PC-9 (cell line): ENCODE data around the gene SAP130. TPM values are rescaled to one million over a fixed set of nuclear protein-coding genes. Genes with fewer than 3 reads are reported as not detected.

ENCODE experiments used
- BruUV-seq: library from RNA; stranded (reverse); fragments of 400-500 nt; replicated peaks from 2 replicates; lab custom pipeline; 2021; lab: Mats Ljungman, UMichigan
- CTCF ChIA-PET: fragments of 300-600 bp; sonication (Branson Sonifier 250); formaldehyde crosslinking; loops from one replicate; lab custom pipeline; 2022; ENCODE audit warnings: antibody characterized with exemption; lab: Charles Lee
- POLR2A ChIA-PET: fragments of 300-600 bp; sonication (Branson Sonifier 250); formaldehyde crosslinking; loops from one replicate; lab custom pipeline; 2022; ENCODE audit warnings: antibody characterized with exemption; ENCODE audit not compliant: unreplicated experiment; lab: Charles Lee
- DNase-seq, 2 experiments: peaks; one replicate each; pipeline versions ENCODE4 v3.0.0 to v3.0.0-alpha.2; 2015 to 2022; ENCODE audit warnings: mixed read lengths in 1 of 2
- H2AFZ ChIP-seq: fragments of 200-600 bp; sonication (generic); 2 replicates; pipeline ENCODE4 v1.8.1; 2017; ENCODE audit warnings: antibody characterized with exemption
- H3F3A ChIP-seq: fragments of 200-600 bp; sonication (generic); 2 replicates; pipeline ENCODE4 v1.8.1; 2017; ENCODE audit warnings: antibody characterized with exemption, mild to moderate bottlenecking, low read depth; ENCODE audit not compliant: insufficient read depth
- H3K27ac ChIP-seq: fragments of 200-600 bp; sonication (generic); 2 replicates; pipeline ENCODE4 v1.6.1; 2016; ENCODE audit warnings: mixed run types
- H3K27me3 ChIP-seq: fragments of 200-600 bp; sonication (generic); 2 replicates; pipeline ENCODE4 v1.6.1; 2016; ENCODE audit warnings: low read depth, mixed run types; ENCODE audit not compliant: insufficient read depth
- H3K36me3 ChIP-seq: fragments of 200-600 bp; sonication (generic); 2 replicates; pipeline ENCODE4 v1.6.1; 2016; ENCODE audit warnings: low read depth, mixed run types
- H3K4me1 ChIP-seq: fragments of 200-600 bp; sonication (generic); replicated peaks from 2 replicates; pipeline ENCODE4 v1.6.1; 2016; ENCODE audit warnings: mixed run types; ENCODE audit not compliant: insufficient read depth
- H3K4me2 ChIP-seq: fragments of 200-600 bp; sonication (generic); 2 replicates; pipeline ENCODE4 v1.6.1; 2017; ENCODE audit warnings: mixed run types
- H3K4me3 ChIP-seq: fragments of 200-600 bp; sonication (generic); 2 replicates; pipeline ENCODE4 v1.6.1; 2016; ENCODE audit warnings: mixed run types
- H3K79me2 ChIP-seq: fragments of 200-600 bp; sonication (generic); 2 replicates; pipeline ENCODE4 v1.6.1; 2017; ENCODE audit warnings: low read depth, mixed run types
- H3K9me2 ChIP-seq: fragments of 200-600 bp; sonication (generic); 2 replicates; pipeline ENCODE4 v1.8.1; 2017; ENCODE audit warnings: mild to moderate bottlenecking; ENCODE audit not compliant: insufficient read depth
- H3K9me3 ChIP-seq: fragments of 200-600 bp; sonication (generic); 2 replicates; pipeline ENCODE4 v1.8.1; 2016; ENCODE audit warnings: low read depth; ENCODE audit not compliant: insufficient read depth
- H4K20me1 ChIP-seq: fragments of 200-600 bp; sonication (generic); 2 replicates; pipeline ENCODE4 v1.8.1; 2017; ENCODE audit not compliant: insufficient read depth
- EZH2 ChIP-seq: fragments of 200-600 bp; sonication (generic); IDR thresholded peaks from 2 replicates; pipeline ENCODE4 v1.8.0; 2017; ENCODE audit warnings: antibody characterized with exemption, low read depth
- intact Hi-C: fragments of 100-400 bp; cut with micrococcal nuclease; formaldehyde crosslinking; loops from one replicate; pipeline ENCODE4 v1.10.0; 2022; ENCODE audit not compliant: unreplicated experiment
- total RNA-seq: library from RNA; stranded (reverse); gene quantifications from 2 replicates; pipeline ENCODE4 v1.2.3, GENCODE V29; 2021
- TF ChIP-seq, protein P1 (sequence below): fragments of 200-600 bp; sonication (generic); conservative IDR thresholded peaks from 2 replicates; pipeline ENCODE4 v1.6.1; 2017; ENCODE audit warnings: mixed run types, antibody characterized with exemption, mild to moderate bottlenecking, moderate library complexity

Gene SAP130
- total RNA-seq, 1 experiment from 2014 or later = 33.9 TPM

DNA sequence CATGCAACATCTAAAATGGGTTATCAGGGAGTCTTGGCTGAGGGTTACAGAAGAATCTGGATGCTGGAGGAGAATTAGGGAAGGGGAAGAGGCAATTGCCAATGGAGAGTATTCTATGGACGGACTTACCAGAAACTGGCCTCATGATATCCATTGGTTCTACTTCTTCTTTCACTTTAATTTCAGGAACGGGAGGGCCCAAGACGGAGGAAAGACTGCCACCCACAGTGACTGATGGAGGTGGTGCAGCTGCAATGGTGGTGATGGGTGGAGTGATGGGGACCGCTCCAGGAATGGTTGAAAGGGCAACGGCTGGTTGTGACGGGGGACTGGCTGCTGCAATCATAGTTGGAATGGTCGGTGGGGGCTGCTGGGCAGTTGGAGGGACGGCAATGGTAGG is 73.0 kb downstream of the SAP130 start:
- BruUV-seq = no TSS peak
- DNase-seq = no peak
- H3K79me2 ChIP-seq = no peaks in the 10 kb centered on the region
- H3K4me2 ChIP-seq = no peak overlapping the region
- H3K4me1 ChIP-seq = no peaks in the 10 kb centered on the region
- H3K9me2 ChIP-seq = no peaks in the 10 kb centered on the region
- no peaks in the 10 kb centered on the region for H3F3A ChIP-seq
- no peak overlapping the region for H3K4me3 ChIP-seq
- no peaks in the 10 kb centered on the region for H4K20me1 ChIP-seq
- CTCF ChIA-PET = no interaction called here
- no peaks in the 10 kb centered on the region for H3K27me3 ChIP-seq
- H3K36me3 ChIP-seq = peaks cover 21% of the 10 kb centered on the region; the same call in 1 of the 2 replicates
- intact Hi-C loops = no loop called here
- no peak overlapping the region for H2AFZ ChIP-seq
- no peak for TF ChIP-seq EZH2
- TF ChIP-seq, protein P1, sequence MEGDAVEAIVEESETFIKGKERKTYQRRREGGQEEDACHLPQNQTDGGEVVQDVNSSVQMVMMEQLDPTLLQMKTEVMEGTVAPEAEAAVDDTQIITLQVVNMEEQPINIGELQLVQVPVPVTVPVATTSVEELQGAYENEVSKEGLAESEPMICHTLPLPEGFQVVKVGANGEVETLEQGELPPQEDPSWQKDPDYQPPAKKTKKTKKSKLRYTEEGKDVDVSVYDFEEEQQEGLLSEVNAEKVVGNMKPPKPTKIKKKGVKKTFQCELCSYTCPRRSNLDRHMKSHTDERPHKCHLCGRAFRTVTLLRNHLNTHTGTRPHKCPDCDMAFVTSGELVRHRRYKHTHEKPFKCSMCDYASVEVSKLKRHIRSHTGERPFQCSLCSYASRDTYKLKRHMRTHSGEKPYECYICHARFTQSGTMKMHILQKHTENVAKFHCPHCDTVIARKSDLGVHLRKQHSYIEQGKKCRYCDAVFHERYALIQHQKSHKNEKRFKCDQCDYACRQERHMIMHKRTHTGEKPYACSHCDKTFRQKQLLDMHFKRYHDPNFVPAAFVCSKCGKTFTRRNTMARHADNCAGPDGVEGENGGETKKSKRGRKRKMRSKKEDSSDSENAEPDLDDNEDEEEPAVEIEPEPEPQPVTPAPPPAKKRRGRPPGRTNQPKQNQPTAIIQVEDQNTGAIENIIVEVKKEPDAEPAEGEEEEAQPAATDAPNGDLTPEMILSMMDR = no peak
- H3K9me3 ChIP-seq = no peaks in the 10 kb centered on the region
- POLR2A ChIA-PET = no interaction called here
- no peak overlapping the region for H3K27ac ChIP-seq

DNA sequence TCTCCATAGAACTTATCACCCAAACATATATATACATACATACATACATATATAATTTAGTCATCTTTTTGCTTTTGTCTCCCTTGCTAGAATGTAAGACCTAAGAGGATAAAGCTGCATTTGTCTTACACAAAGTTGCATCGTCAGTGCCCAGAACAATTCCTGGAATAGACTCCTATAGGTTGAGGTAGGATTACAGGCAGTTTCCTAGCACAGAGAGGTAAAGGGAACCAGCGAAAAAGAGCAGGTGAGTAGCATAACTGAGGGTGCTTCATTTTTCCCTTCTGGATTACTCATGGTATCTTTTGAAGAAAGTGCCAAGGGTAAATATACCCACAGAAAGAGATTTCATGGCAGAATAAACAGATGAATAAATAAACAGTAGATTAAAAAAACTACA is 74.0 kb downstream of the SAP130 start:
- Histone ChIP-seq H4K20me1 (no peaks in the 10 kb centered on the region), H3K4me3 (no peak overlapping the region), H3K79me2 (no peaks in the 10 kb centered on the region), H3K36me3 (peaks cover 29% of the 10 kb centered on the region), H3K4me1 (no peaks in the 10 kb centered on the region), H3K9me3 (no peaks in the 10 kb centered on the region), H3K27me3 (no peaks in the 10 kb centered on the region), H3K9me2 (no peaks in the 10 kb centered on the region), H3K27ac (no peak overlapping the region), H3K4me2 (no peak overlapping the region), H3F3A (peaks cover 4% of the 10 kb centered on the region; the same call in 1 of the 2 replicates), H2AFZ (no peak overlapping the region)
- no peak for TF ChIP-seq EZH2
- TF ChIP-seq, protein P1 = no peak
- BruUV-seq = no TSS peak
- intact Hi-C loops = no loop called here
- no peak for DNase-seq
- POLR2A ChIA-PET = no interaction called here
- CTCF ChIA-PET = no interaction called here

DNA sequence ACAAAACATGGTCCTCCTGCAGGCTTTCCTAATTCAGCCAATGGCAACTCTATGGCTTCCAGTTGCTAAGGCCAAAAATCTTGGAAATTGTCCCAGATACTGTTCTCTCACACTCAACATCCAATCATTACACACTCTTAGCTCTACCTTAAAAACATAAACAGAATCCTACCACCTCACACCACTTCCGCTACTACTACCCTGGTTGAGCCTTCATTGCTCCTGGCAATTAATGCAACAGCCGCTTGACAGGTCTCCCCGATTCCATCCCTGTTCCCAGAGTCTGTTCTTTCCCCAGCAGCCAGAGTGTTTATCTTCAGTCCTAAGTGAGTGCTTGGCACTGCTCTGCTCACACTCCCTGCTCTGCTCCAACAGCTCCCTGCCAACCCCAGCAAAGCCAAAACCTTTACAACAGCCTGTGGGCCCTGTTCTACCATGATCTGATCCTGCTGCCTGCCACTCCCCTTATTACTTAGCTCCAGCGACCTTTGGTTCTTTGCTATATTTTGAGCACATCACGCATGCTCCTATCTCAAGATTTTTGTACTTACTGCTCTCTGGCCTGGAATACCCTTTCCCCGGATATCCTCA is 74.6 kb downstream of the SAP130 start:
- BruUV-seq = no TSS peak
- Histone ChIP-seq H3K4me1 (no peaks in the 10 kb centered on the region), H3K9me2 (no peaks in the 10 kb centered on the region), H3K4me2 (no peak overlapping the region), H3K79me2 (no peaks in the 10 kb centered on the region), H3K9me3 (no peaks in the 10 kb centered on the region), H3K27ac (no peak overlapping the region), H3K4me3 (no peak overlapping the region), H3K36me3 (peaks cover 32% of the 10 kb centered on the region), H2AFZ (no peak overlapping the region), H3K27me3 (no peaks in the 10 kb centered on the region), H4K20me1 (no peaks in the 10 kb centered on the region), H3F3A (peaks cover 4% of the 10 kb centered on the region; the same call in 1 of the 2 replicates)
- POLR2A ChIA-PET = no interaction called here
- intact Hi-C loops = no loop called here
- no peak for TF ChIP-seq EZH2
- TF ChIP-seq, protein P1 = no peak
- DNase-seq = no peak
- CTCF ChIA-PET = no interaction called here
